H1 (cell line): Measurements from ENCODE around the gene TEX55. TPM values are rescaled to one million over a fixed set of nuclear protein-coding genes. Genes with fewer than 3 reads are reported as not detected.

Source experiments
- CHD1 ChIP-seq: IDR thresholded peaks from 2 replicates; pipeline ENCODE4 v1.6.1; 2012; ENCODE audit warnings: low read depth, low read length, improper control_type of control experiment
- CHD7 ChIP-seq: fragments of 300-600 bp; sonication (generic); IDR thresholded peaks from 2 replicates; pipeline ENCODE4 v1.7.1; 2012; ENCODE audit warnings: low read length, moderate library complexity, mild to moderate bottlenecking, inconsistent platforms; ENCODE audit not compliant: insufficient replicate concordance
- JUN ChIP-seq: IDR thresholded peaks from 2 replicates; pipeline ENCODE4 v1.6.1; 2011; ENCODE audit warnings: low read depth, mild to moderate bottlenecking, improper control_type of control experiment, low read length
- JUND ChIP-seq: IDR thresholded peaks from 2 replicates; pipeline ENCODE4 v1.6.1; 2011; ENCODE audit warnings: mild to moderate bottlenecking, improper control_type of control experiment, low read length
- MAFK ChIP-seq: IDR thresholded peaks from 2 replicates; pipeline ENCODE4 v1.6.1; 2012; ENCODE audit warnings: low read depth, mild to moderate bottlenecking, improper control_type of control experiment, low read length
- RNF2 ChIP-seq: fragments of 200-900, 300-1000 bp; sonication (generic); IDR thresholded peaks from 2 replicates; pipeline ENCODE4 v1.7.1; 2016; ENCODE audit warnings: borderline replicate concordance, low read depth, mild to moderate bottlenecking, antibody characterized with exemption, low read length; ENCODE audit not compliant: poor library complexity, severe bottlenecking; ENCODE audit errors: missing control alignments
- RXRA ChIP-seq: IDR thresholded peaks from 2 replicates; pipeline ENCODE4 v1.6.1; 2011; ENCODE audit warnings: low read depth, mild to moderate bottlenecking, low read length, moderate library complexity; ENCODE audit not compliant: insufficient read depth
- SIX5 ChIP-seq: IDR thresholded peaks from 2 replicates; pipeline ENCODE4 v1.6.1; 2011; ENCODE audit warnings: mild to moderate bottlenecking, low read depth, low read length
- SP2 ChIP-seq: IDR thresholded peaks from 2 replicates; pipeline ENCODE4 v1.6.1; 2012; ENCODE audit warnings: mild to moderate bottlenecking, low read length, inconsistent platforms
- SP4 ChIP-seq: IDR thresholded peaks from 2 replicates; pipeline ENCODE4 v1.6.1; 2012; ENCODE audit warnings: low read length, inconsistent platforms
- SRF ChIP-seq: IDR thresholded peaks from 2 replicates; pipeline ENCODE4 v1.6.1; 2011; ENCODE audit warnings: mild to moderate bottlenecking, low read depth, low read length, moderate library complexity
- SUZ12 ChIP-seq: fragments of 200-600 bp; sonication (generic); IDR thresholded peaks from 2 replicates; pipeline ENCODE4 v1.6.1; 2012; ENCODE audit warnings: mild to moderate bottlenecking, inconsistent platforms, low read length, moderate library complexity, mixed read lengths
- TCF12 ChIP-seq: IDR thresholded peaks from 2 replicates; pipeline ENCODE4 v1.6.1; 2011; ENCODE audit warnings: low read depth, mild to moderate bottlenecking, low read length
- polyA plus RNA-seq, 7 experiments: library from polyadenylated mRNA; depleted of rRNA in 3 of 7; stranded (reverse) in 5 of 7; unstranded in 2 of 7; fragments of >200 nt in 5 of 7; fragments of 200-250 nt in 2 of 7; gene quantifications; 1 replicate in 5 of 7; 2 replicates in 1 of 7; 4 replicates in 1 of 7; pipeline versions ENCODE4 v1.2.1 to v1.2.3, GENCODE V29; 2011 to 2013; ENCODE audit warnings: missing spikeins in 2 of 7, mixed read lengths in 2 of 7
- total RNA-seq: library from RNA; stranded (reverse); fragmentation: NEBNext Ultra II Directional; extraction: Animal tissue kit (Norgen Biotek cat#: 25700); gene quantifications from 2 replicates; pipeline ENCODE4 v1.2.1, GENCODE V29; 2021

TEX55 gene
- total and polyA plus RNA-seq, 2 of the 8 experiments (the other 6 are each of a cell fraction or from before 2014, with no cell fraction given): not detected

- TF ChIP-seq CHD7 (no peak), RXRA (no peak), SP4 (no peak), JUN (no peak), TCF12 (peak; percentile 88), SP2 (no peak), RNF2 (no peak), CHD1 (no peak), SRF (no peak), MAFK (no peak), SIX5 (no peak), JUND (no peak), SUZ12 (no peak)
These were observed 25.5 kb upstream of the TEX55 start (continued) for GRCh38 chr3:119120480-119120879.
